MM.1S (cell line): ENCODE measurements around the gene TCEAL7.
"Not testable (repeated sequence)": the region's sequence is repeated elsewhere in the genome, so short reads cannot be mapped to it uniquely, and the experiment has no call there.

Experiments used
- DNase-seq: peaks from one replicate; pipeline ENCODE4 v3.0.0-alpha.2; 2015
- H2AFZ ChIP-seq: fragments of 300-600 bp; sonication (generic); 2 replicates; pipeline ENCODE4 v1.6.0; 2016; ENCODE audit warnings: antibody characterized with exemption, low read length
- H3F3A ChIP-seq: fragments of 300-600 bp; sonication (generic); 2 replicates; pipeline ENCODE4 v1.6.1; 2016; ENCODE audit warnings: mild to moderate bottlenecking, antibody characterized with exemption, low read length, moderate library complexity, mixed read lengths; ENCODE audit not compliant: insufficient read depth
- H3K27ac ChIP-seq: fragments of 300-600 bp; sonication (generic); 2 replicates; pipeline ENCODE4 v1.5.1; 2016; ENCODE audit warnings: mild to moderate bottlenecking, low read length
- H3K27me3 ChIP-seq: fragments of 300-600 bp; sonication (generic); replicated peaks from 2 replicates; pipeline ENCODE4 v1.6.0; 2016; ENCODE audit warnings: low read length; ENCODE audit not compliant: insufficient read depth
- H3K36me3 ChIP-seq: fragments of 300-600 bp; sonication (generic); replicated peaks from 2 replicates; pipeline ENCODE4 v1.6.1; 2016; ENCODE audit warnings: mild to moderate bottlenecking, low read length, mixed read lengths; ENCODE audit not compliant: insufficient read depth
- H3K4me1 ChIP-seq: fragments of 300-600 bp; sonication (generic); 2 replicates; pipeline ENCODE4 v1.6.1; 2016; ENCODE audit warnings: low read length, mixed read lengths
- H3K4me2 ChIP-seq: fragments of 300-600 bp; sonication (generic); 2 replicates; pipeline ENCODE4 v1.6.0; 2016; ENCODE audit warnings: low read depth, low read length
- H3K4me3 ChIP-seq: fragments of 300-600 bp; sonication (generic); 2 replicates; pipeline ENCODE4 v1.5.1; 2016; ENCODE audit warnings: low read length, mixed read lengths
- H3K79me2 ChIP-seq: fragments of 300-600 bp; sonication (generic); 2 replicates; pipeline ENCODE4 v1.6.1; 2016; ENCODE audit warnings: mixed run types, low read length, mixed read lengths
- H3K9ac ChIP-seq: fragments of 300-600 bp; sonication (generic); 2 replicates; pipeline ENCODE4 v1.6.1; 2016; ENCODE audit warnings: low read length, mixed read lengths
- H3K9me2 ChIP-seq: fragments of 300-600 bp; sonication (generic); replicated peaks from 2 replicates; pipeline ENCODE4 v1.6.1; 2016; ENCODE audit warnings: mild to moderate bottlenecking, low read length, mixed read lengths; ENCODE audit not compliant: insufficient read depth
- H3K9me3 ChIP-seq: fragments of 300-600 bp; sonication (generic); replicated peaks from 2 replicates; pipeline ENCODE4 v1.6.1; 2016; ENCODE audit warnings: mild to moderate bottlenecking, low read length, mixed read lengths; ENCODE audit not compliant: insufficient read depth
- H4K20me1 ChIP-seq: fragments of 300-600 bp; sonication (generic); 2 replicates; pipeline ENCODE4 v1.6.1; 2016; ENCODE audit warnings: mild to moderate bottlenecking, low read length, moderate library complexity, mixed read lengths; ENCODE audit not compliant: insufficient read depth
- EZH2 ChIP-seq: fragments of 300-600 bp; sonication (generic); optimal IDR thresholded peaks from 2 replicates; pipeline ENCODE3; 2017; ENCODE audit warnings: low read depth, mild to moderate bottlenecking, antibody characterized with exemption, low read length, mixed read lengths
- EZH2phosphoT487 ChIP-seq: fragments of 300-600 bp; sonication (generic); IDR thresholded peaks from 2 replicates; pipeline ENCODE4 v1.6.1; 2018; ENCODE audit warnings: antibody characterized with exemption, low read length
- TF ChIP-seq, protein P1 (sequence below): fragments of 300-600 bp; sonication (generic); IDR thresholded peaks from 2 replicates; pipeline ENCODE4 v1.5.1; 2016; ENCODE audit warnings: antibody characterized with exemption, low read length, mixed read lengths

TCEAL7 gene, protein sequence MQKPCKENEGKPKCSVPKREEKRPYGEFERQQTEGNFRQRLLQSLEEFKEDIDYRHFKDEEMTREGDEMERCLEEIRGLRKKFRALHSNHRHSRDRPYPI

DNA sequence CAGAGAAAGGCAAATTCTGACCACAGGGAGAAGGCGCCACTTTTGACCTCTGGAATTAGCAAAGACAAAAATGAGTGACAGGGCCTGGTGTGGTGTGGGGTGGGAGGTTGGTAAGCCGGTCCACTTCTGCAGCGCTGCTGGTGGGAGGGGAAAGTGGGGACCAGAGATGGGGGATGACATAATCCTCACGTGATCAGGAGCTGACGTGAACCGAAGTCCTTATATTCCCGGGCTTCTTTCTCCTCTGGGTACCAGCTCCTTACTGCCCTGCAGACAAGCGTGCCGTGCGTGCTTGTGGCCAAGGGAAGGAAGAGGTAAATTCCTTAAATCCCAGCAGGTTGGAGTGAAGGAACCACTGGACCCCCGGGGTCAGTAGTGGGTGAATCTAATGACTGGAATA, at the start of gene TCEAL7:
TCEAL7 (plus strand) TSS at position 249 of the 400 bp plus-strand sequence. CDS start 1,165 bp downstream, outside the sequence.
- no peak within 1 kb of the TSS for H3K9ac ChIP-seq

DNA sequence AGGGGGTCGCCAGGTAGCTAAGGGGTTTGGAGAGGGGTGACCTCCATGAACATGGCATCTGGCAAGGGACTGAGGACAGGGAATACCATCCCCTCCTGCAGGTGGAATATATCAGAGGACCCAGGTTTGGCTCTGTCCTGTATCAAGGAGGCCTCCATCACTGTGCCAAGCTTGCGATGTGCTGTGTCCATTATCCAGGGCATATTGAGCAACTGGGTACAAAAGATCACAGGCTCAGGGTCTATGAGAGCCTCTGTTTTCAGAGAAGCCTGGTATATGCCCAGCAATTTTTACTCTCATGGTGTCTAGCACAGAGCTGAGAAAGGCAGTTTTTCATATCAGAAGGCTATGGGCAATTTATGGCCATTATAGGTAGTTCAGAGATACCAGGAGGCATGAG, 36.9 kb upstream of the TCEAL7 start:
- H3F3A ChIP-seq, result no peaks in the 10 kb centered on the region
- no peaks in the 10 kb centered on the region for H4K20me1 ChIP-seq
- no peak for TF ChIP-seq EZH2
- TF ChIP-seq EZH2phosphoT487, result no peak
- TF ChIP-seq, protein P1, sequence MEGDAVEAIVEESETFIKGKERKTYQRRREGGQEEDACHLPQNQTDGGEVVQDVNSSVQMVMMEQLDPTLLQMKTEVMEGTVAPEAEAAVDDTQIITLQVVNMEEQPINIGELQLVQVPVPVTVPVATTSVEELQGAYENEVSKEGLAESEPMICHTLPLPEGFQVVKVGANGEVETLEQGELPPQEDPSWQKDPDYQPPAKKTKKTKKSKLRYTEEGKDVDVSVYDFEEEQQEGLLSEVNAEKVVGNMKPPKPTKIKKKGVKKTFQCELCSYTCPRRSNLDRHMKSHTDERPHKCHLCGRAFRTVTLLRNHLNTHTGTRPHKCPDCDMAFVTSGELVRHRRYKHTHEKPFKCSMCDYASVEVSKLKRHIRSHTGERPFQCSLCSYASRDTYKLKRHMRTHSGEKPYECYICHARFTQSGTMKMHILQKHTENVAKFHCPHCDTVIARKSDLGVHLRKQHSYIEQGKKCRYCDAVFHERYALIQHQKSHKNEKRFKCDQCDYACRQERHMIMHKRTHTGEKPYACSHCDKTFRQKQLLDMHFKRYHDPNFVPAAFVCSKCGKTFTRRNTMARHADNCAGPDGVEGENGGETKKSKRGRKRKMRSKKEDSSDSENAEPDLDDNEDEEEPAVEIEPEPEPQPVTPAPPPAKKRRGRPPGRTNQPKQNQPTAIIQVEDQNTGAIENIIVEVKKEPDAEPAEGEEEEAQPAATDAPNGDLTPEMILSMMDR, result no peak
- DNase-seq, result no peak
- no peaks in the 10 kb centered on the region for H3K36me3 ChIP-seq
- H3K9ac ChIP-seq, result no peak overlapping the region
- H3K9me2 ChIP-seq, result no peaks in the 10 kb centered on the region
- H3K79me2 ChIP-seq, result no peaks in the 10 kb centered on the region
- H3K4me2 ChIP-seq, result no peak overlapping the region
- H3K27me3 ChIP-seq, result no peaks in the 10 kb centered on the region
- H3K4me1 ChIP-seq, result no peaks in the 10 kb centered on the region
- H3K27ac ChIP-seq, result no peak overlapping the region
- H3K9me3 ChIP-seq, result no peaks in the 10 kb centered on the region
- no peak overlapping the region for H3K4me3 ChIP-seq
- no peak overlapping the region for H2AFZ ChIP-seq

More for the DNA sequence above, at the start of gene TCEAL7:
- H3K4me2 ChIP-seq, result no peak within 1 kb of the TSS
- H3K79me2 ChIP-seq, result no peaks in the 10 kb centered on the region
- no peaks in the 10 kb centered on the region for H3K27me3 ChIP-seq
- H2AFZ ChIP-seq, result no peak within 1 kb of the TSS
- no peaks in the 10 kb centered on the region for H3K9me2 ChIP-seq
- no peak within 1 kb of the TSS for H3K4me3 ChIP-seq
- H3K9me3 ChIP-seq, result no peaks in the 10 kb centered on the region
- no peaks in the 10 kb centered on the region for H3F3A ChIP-seq
- no peaks in the 10 kb centered on the region for H3K4me1 ChIP-seq
- H4K20me1 ChIP-seq, result no peaks in the 10 kb centered on the region
- no peak for TF ChIP-seq EZH2phosphoT487
- TF ChIP-seq, protein P1, result no peak
- TF ChIP-seq EZH2, result no peak
- no peak for DNase-seq
- H3K36me3 ChIP-seq, result no peaks in the 10 kb centered on the region
- no peak within 1 kb of the TSS for H3K27ac ChIP-seq

DNA sequence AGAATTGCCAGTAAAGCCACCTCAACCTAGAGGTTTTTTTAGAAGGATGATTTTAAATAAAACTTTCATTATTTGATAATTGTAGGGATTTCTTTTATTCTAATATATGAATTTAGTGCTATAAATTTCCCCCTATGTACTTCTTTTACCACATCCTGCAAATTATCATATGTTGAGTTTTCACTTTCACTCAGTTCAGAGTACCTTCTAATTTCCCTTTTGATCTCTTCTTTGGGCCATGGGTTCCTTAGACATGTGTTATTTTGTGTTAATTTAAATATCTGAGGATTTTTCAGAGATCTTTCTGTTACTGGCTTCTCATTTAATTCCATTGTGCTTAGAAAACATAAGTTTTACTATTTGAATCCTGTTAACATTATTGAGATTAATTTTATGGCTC, 25.3 kb upstream of the TCEAL7 start:
- Histone ChIP-seq H3K27ac (no peak overlapping the region), H3K79me2 (no peaks in the 10 kb centered on the region), H2AFZ (no peak overlapping the region), H3K9me3 (no peaks in the 10 kb centered on the region), H3K4me2 (no peak overlapping the region), H4K20me1 (no peaks in the 10 kb centered on the region), H3K27me3 (no peaks in the 10 kb centered on the region), H3K36me3 (no peaks in the 10 kb centered on the region), H3K4me3 (no peak overlapping the region), H3F3A (no peaks in the 10 kb centered on the region), H3K9ac (no peak overlapping the region), H3K4me1 (no peaks in the 10 kb centered on the region), H3K9me2 (no peaks in the 10 kb centered on the region)
- no peak for DNase-seq
- TF ChIP-seq, protein P1, result no peak
- TF ChIP-seq EZH2, result no peak
- TF ChIP-seq EZH2phosphoT487, result no peak

DNA sequence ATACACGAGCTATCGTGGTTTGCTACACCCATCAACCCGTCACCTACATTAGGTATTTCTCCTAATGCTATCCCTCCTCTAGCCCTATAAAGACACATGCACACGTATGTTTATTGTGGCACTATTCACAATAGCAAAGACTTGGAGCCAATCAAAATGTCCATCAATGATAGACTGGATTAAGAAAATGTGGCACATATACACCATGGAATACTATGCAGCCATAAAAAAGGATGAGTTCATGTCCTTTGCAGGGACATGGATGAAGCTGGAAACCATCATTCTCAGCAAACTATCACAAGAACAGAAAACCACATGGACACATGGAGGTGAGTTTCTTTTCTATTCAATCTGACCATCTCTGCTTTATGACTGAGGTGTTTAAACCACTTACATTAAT, 24.4 kb upstream of the TCEAL7 start:
- not testable (repeated sequence) for H3K27me3 ChIP-seq, H4K20me1 ChIP-seq, H3K9ac ChIP-seq, H3K36me3 ChIP-seq, H3F3A ChIP-seq, H3K4me2 ChIP-seq, H3K9me2 ChIP-seq, H2AFZ ChIP-seq, H3K4me1 ChIP-seq, H3K9me3 ChIP-seq, H3K79me2 ChIP-seq, H3K4me3 ChIP-seq, H3K27ac ChIP-seq, DNase-seq
